Measurements from ENCODE around the gene CHAC1.

Gene CHAC1

GRCh38 chr15:40995656-40996055, 42.4 kb downstream of the CHAC1 start:
- TF ChIP-seq CTCF (IDR thresholded peaks at IDR 0.05; ENCODE audit: control insufficient read depth, extremely low read depth, insufficient read depth) = no peak
- no peak for DNase-seq (ENCODE audit: low read depth)
- H3K4me3 ChIP-seq (ENCODE audit: low read depth, low read length) = no peak overlapping the region

GRCh38 chr15:40999190-40999589, 45.9 kb downstream of the CHAC1 start:
- no peak for DNase-seq (ENCODE audit: low read depth)
- no peak for TF ChIP-seq CTCF (IDR thresholded peaks at IDR 0.05; ENCODE audit: control insufficient read depth, extremely low read depth, insufficient read depth)
- H3K4me3 ChIP-seq (ENCODE audit: low read depth, low read length) = no peak overlapping the region

GRCh38 chr15:41001524-41002214, 48.4 kb downstream of the CHAC1 start:
- H3K4me3 ChIP-seq (ENCODE audit: low read depth, low read length) = no peak overlapping the region
- DNase-seq (ENCODE audit: low read depth) = peak; percentile 80
- TF ChIP-seq CTCF (IDR thresholded peaks at IDR 0.05; ENCODE audit: control insufficient read depth, extremely low read depth, insufficient read depth) = no peak

- no peak overlapping the region for H3K4me3 ChIP-seq (ENCODE audit: low read depth, low read length)
- no peak for DNase-seq (ENCODE audit: low read depth)
- no peak for TF ChIP-seq CTCF (IDR thresholded peaks at IDR 0.05; ENCODE audit: control insufficient read depth, extremely low read depth, insufficient read depth)
Observed at GRCh38 chr15:41004490-41004889, 51.2 kb downstream of the CHAC1 start.
